ENCODE data around the gene SMYD2.

Gene SMYD2

GRCh38 chr1:214287884-214288283 is 6.9 kb downstream of the SMYD2 start:
- Histone ChIP-seq H3K27me3 (ENCODE audit: control insufficient read depth, insufficient read depth, low read length) (peaks cover 46% of the 10 kb centered on the region; the same call in 1 of the 2 replicates), H3K9me3 (ENCODE audit: control insufficient read depth, insufficient read depth, low read length) (no peaks in the 10 kb centered on the region), H3K4me3 (ENCODE audit: low read length) (no peak overlapping the region), H3K4me1 (ENCODE audit: control insufficient read depth, insufficient read depth, low read length) (peaks cover 3% of the 10 kb centered on the region), H3K36me3 (ENCODE audit: control insufficient read depth, insufficient read depth, low read length) (no peaks in the 10 kb centered on the region), H3K27ac (ENCODE audit: low read length) (no peak overlapping the region)
- DNase-seq (ENCODE audit: low read depth, low spot score): no peak
- WGBS (ENCODE audit: insufficient coverage, insufficient read length): 100% methylated on average over 2 of the region's 6 CpGs

GRCh38 chr1:214289574-214290272 is 8.8 kb downstream of the SMYD2 start:
- no CpG with 5 or more reads among the region's 7 CpGs for WGBS (ENCODE audit: insufficient coverage, insufficient read length)
- peaks cover 46% of the 10 kb centered on the region; the same call in 1 of the 2 replicates for H3K27me3 ChIP-seq (ENCODE audit: control insufficient read depth, insufficient read depth, low read length)

GRCh38 chr1:214290424-214291037 is 9.6 kb downstream of the SMYD2 start:
- Histone ChIP-seq H3K36me3 (ENCODE audit: control insufficient read depth, insufficient read depth, low read length) (no peaks in the 10 kb centered on the region), H3K27ac (ENCODE audit: low read length) (no peak overlapping the region), H3K4me1 (ENCODE audit: control insufficient read depth, insufficient read depth, low read length) (peaks cover 3% of the 10 kb centered on the region), H3K27me3 (ENCODE audit: control insufficient read depth, insufficient read depth, low read length) (peaks cover 53% of the 10 kb centered on the region), H3K4me3 (ENCODE audit: low read length) (no peak overlapping the region), H3K9me3 (ENCODE audit: control insufficient read depth, insufficient read depth, low read length) (no peaks in the 10 kb centered on the region)
- no CpG with 5 or more reads among the region's 5 CpGs for WGBS (ENCODE audit: insufficient coverage, insufficient read length)
- no peak for DNase-seq (ENCODE audit: low read depth, low spot score)

More at GRCh38 chr1:214289574-214290272, 8.8 kb downstream of the SMYD2 start:
- Histone ChIP-seq H3K9me3 (ENCODE audit: control insufficient read depth, insufficient read depth, low read length) (no peaks in the 10 kb centered on the region), H3K27ac (ENCODE audit: low read length) (no peak overlapping the region), H3K4me3 (ENCODE audit: low read length) (no peak overlapping the region), H3K36me3 (ENCODE audit: control insufficient read depth, insufficient read depth, low read length) (no peaks in the 10 kb centered on the region), H3K4me1 (ENCODE audit: control insufficient read depth, insufficient read depth, low read length) (peaks cover 3% of the 10 kb centered on the region)
- no peak for DNase-seq (ENCODE audit: low read depth, low spot score)

DNA sequence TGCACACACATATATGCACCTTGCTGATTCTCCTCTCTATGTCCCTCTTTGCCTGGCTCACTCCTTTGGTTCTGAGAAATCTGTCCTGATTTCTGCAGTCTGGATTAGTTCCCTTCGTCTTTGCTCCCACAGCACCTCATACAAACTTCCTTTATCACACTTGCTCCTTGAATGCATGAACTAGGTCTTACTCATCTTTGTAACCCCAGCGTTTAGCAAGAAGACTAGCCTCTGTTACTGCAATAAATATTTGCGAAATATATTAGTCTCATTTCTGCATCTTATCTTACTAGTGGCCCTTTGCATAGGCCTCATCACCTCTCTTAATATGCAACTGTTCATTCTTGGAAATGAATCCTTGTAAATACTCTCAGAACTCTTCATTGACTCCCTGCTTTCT is 11.4 kb downstream of the SMYD2 start:
- Histone ChIP-seq H3K4me3 (ENCODE audit: low read length) (no peak overlapping the region), H3K9me3 (ENCODE audit: control insufficient read depth, insufficient read depth, low read length) (no peaks in the 10 kb centered on the region), H3K36me3 (ENCODE audit: control insufficient read depth, insufficient read depth, low read length) (no peaks in the 10 kb centered on the region), H3K27ac (ENCODE audit: low read length) (no peak overlapping the region), H3K27me3 (ENCODE audit: control insufficient read depth, insufficient read depth, low read length) (peaks cover 60% of the 10 kb centered on the region), H3K4me1 (ENCODE audit: control insufficient read depth, insufficient read depth, low read length) (peaks cover 3% of the 10 kb centered on the region)
- DNase-seq (ENCODE audit: low read depth, low spot score): no peak
- no CpG with 5 or more reads among the region's 3 CpGs for WGBS (ENCODE audit: insufficient coverage, insufficient read length)

DNA sequence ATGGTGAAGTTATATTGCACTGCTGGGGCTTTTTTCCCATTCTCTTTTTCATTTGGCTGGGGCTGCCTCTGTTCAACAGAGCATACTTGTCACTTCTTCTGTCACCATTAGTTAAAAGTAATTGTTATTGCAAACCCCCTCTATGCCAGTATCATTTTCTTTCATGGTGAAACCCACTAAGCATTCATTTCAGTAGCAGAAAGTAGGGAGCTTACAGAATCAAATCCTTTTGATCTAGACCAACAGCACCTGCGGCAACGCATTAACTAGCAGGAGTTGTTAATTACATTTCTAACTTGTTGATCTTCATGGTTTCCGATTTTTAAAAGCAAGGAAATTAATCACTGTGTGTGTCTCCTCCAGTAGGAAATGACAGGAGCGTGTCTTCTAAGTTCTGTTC is 15.0 kb downstream of the SMYD2 start:
- no peak for DNase-seq (ENCODE audit: low read depth, low spot score)
- WGBS (ENCODE audit: insufficient coverage, insufficient read length): no CpG with 5 or more reads among the region's 4 CpGs
- H3K4me3 ChIP-seq (ENCODE audit: low read length): no peak overlapping the region
- H3K27ac ChIP-seq (ENCODE audit: low read length): no peak overlapping the region
- H3K36me3 ChIP-seq (ENCODE audit: control insufficient read depth, insufficient read depth, low read length): no peaks in the 10 kb centered on the region
- no peaks in the 10 kb centered on the region; the same call in 1 of the 2 replicates for H3K4me1 ChIP-seq (ENCODE audit: control insufficient read depth, insufficient read depth, low read length)
- peaks cover 43% of the 10 kb centered on the region for H3K27me3 ChIP-seq (ENCODE audit: control insufficient read depth, insufficient read depth, low read length)
- H3K9me3 ChIP-seq (ENCODE audit: control insufficient read depth, insufficient read depth, low read length): no peaks in the 10 kb centered on the region

DNA sequence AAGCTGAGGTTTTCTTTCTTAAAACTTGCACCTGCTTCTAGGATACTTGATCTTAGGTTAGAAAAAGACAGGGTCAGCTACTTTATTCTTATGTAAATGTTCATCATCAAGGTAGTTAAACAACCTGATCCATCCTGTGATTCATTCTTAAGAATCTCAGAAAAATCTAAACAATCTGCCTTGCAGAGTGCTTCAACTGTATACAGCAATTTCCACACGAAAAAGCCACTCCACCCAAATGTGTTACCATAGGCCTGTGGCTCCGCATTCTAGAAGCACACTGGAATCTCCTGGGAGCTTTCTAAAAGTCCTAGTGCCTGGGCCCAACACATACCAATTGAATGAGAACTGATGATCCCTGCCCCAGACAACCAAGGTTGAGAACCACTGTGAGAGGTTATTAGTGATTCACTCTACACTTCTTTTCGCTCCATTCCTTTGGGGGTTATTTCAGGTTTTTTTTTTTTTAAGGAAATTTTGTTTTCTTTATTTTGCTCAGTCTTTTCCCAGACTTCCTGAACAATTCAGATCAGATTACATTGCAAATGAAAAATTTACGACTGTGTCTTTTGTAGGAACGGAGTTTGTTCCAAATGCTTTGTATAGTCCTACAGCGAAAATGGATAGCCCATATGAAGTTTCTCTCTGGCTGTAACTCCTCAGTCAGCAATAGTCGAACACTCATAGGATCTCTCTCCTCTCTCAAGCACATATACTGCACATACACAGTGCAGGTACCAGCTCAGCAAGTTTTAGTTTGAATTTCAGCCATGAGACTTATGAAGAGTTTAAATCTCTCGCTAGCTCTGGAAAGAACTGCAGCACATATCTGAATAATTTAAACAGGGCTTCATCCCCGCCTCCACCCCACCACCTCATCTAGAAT is 16.1 kb downstream of the SMYD2 start:
- H3K4me1 ChIP-seq (ENCODE audit: control insufficient read depth, insufficient read depth, low read length): no peaks in the 10 kb centered on the region; the same call in 1 of the 2 replicates
- WGBS (ENCODE audit: insufficient coverage, insufficient read length): no CpG with 5 or more reads among the region's 9 CpGs
- no peak overlapping the region for H3K4me3 ChIP-seq (ENCODE audit: low read length)
- no peaks in the 10 kb centered on the region for H3K36me3 ChIP-seq (ENCODE audit: control insufficient read depth, insufficient read depth, low read length)
- no peaks in the 10 kb centered on the region for H3K9me3 ChIP-seq (ENCODE audit: control insufficient read depth, insufficient read depth, low read length)
- H3K27me3 ChIP-seq (ENCODE audit: control insufficient read depth, insufficient read depth, low read length): peaks cover 33% of the 10 kb centered on the region
- no peak overlapping the region for H3K27ac ChIP-seq (ENCODE audit: low read length)
- no peak for DNase-seq (ENCODE audit: low read depth, low spot score)

DNA sequence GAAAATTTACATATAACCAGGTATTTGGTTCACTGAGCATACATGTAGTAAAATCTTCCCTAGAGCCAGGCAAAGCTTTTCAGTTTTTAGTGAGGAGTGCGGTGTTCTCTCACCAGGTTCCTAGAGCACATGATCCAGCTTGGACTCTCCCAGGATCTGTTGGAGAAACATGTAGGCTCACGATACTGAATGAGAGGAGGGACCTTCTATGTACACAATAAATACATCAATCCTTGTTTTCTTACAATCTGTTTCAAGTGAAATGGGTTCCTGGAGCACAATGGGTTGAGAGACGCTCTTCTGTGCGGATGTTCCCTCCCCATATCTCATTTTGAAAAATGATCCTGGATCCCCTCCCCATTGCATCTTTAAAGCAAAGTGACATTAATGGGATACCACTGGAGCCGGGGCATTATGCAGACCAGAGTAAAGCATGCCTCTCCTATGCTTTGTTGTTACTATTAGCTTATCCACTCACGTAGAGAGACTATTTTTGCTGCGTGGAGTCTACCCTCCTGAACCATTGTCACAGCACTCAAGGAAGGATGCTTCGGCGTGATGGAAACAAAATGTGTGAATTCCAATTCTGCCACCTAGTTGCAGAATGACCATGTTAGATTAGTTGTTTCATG is 19.3 kb downstream of the SMYD2 start:
- H3K27me3 ChIP-seq (ENCODE audit: control insufficient read depth, insufficient read depth, low read length): peaks cover 18% of the 10 kb centered on the region
- H3K4me1 ChIP-seq (ENCODE audit: control insufficient read depth, insufficient read depth, low read length): no peaks in the 10 kb centered on the region; the same call in 1 of the 2 replicates
- H3K27ac ChIP-seq (ENCODE audit: low read length): no peak overlapping the region
- WGBS (ENCODE audit: insufficient coverage, insufficient read length): no CpG with 5 or more reads among the region's 9 CpGs
- H3K4me3 ChIP-seq (ENCODE audit: low read length): no peak overlapping the region
- no peaks in the 10 kb centered on the region for H3K9me3 ChIP-seq (ENCODE audit: control insufficient read depth, insufficient read depth, low read length)
- H3K36me3 ChIP-seq (ENCODE audit: control insufficient read depth, insufficient read depth, low read length): no peaks in the 10 kb centered on the region
- no peak for DNase-seq (ENCODE audit: low read depth, low spot score)

- no peaks in the 10 kb centered on the region for H3K36me3 ChIP-seq (ENCODE audit: control insufficient read depth, insufficient read depth, low read length)
- no peak overlapping the region for H3K27ac ChIP-seq (ENCODE audit: low read length)
- H3K9me3 ChIP-seq (ENCODE audit: control insufficient read depth, insufficient read depth, low read length): no peaks in the 10 kb centered on the region
- DNase-seq (ENCODE audit: low read depth, low spot score): no peak
- H3K27me3 ChIP-seq (ENCODE audit: control insufficient read depth, insufficient read depth, low read length): peaks cover 7% of the 10 kb centered on the region; the same call in 1 of the 2 replicates
- H3K4me3 ChIP-seq (ENCODE audit: low read length): no peak overlapping the region
- no peaks in the 10 kb centered on the region; the same call in 1 of the 2 replicates for H3K4me1 ChIP-seq (ENCODE audit: control insufficient read depth, insufficient read depth, low read length)
Measured at GRCh38 chr1:214301526-214301925, 20.6 kb downstream of the SMYD2 start.

DNA sequence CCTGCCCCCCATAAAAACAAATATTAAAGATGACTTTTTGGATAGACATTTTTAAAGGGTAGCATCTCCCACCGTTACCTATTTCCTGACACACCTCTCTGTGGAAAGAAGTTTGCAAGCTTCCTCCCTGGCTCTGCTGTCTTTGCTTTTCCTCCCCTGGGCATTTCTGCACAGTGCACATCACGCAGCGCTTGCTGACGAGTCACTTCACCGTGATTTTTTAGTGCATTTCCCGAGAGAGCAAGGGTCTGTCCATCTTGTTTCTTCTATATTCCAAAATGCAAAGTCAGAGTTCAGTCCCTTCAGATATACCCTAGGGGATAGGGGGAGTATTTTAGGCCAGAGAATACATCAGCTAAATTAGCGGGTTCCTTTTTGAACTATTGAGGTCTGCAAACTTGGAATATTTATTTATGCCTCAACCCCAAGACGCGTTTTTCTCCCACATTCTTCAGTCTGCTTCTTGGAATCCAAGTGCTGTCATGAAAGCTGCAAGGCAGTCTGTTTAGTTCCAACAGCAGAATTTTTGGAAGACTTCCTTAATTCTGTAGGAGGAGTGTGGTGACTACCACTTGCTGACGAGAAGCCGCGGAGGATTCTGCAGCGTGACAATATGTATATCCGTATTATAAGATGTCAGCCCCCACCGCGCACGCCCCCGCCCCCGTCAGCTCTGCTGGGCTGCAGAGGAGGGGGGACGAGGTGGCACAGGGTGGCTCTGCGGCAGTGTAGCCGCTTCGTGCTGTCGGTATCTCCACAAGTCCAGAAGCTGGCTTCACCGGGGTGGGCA is 22.4 kb downstream of the SMYD2 start:
- Histone ChIP-seq H3K4me3 (ENCODE audit: low read length) (no peak overlapping the region), H3K27ac (ENCODE audit: low read length) (no peak overlapping the region), H3K9me3 (ENCODE audit: control insufficient read depth, insufficient read depth, low read length) (no peaks in the 10 kb centered on the region), H3K27me3 (ENCODE audit: control insufficient read depth, insufficient read depth, low read length) (no peaks in the 10 kb centered on the region; the same call in 1 of the 2 replicates), H3K36me3 (ENCODE audit: control insufficient read depth, insufficient read depth, low read length) (no peaks in the 10 kb centered on the region), H3K4me1 (ENCODE audit: control insufficient read depth, insufficient read depth, low read length) (no peaks in the 10 kb centered on the region)
- WGBS (ENCODE audit: insufficient coverage, insufficient read length): no CpG with 5 or more reads among the region's 25 CpGs
- DNase-seq (ENCODE audit: low read depth, low spot score): no peak

Measured in iPS DF 6.9 (cell line).